ENCODE results near the gene BRCA2.
"Not testable (repeated sequence)": the region's sequence is repeated elsewhere in the genome, so short reads cannot be mapped to it uniquely, and the experiment has no call there.

The BRCA2 gene

GRCh38 chr13:32309312-32310133 lies 5.8 kb upstream of the BRCA2 start:
- in situ Hi-C loops (cut with MboI; ENCODE audit: low sequenced_read_pairs) = no loop called here

DNA sequence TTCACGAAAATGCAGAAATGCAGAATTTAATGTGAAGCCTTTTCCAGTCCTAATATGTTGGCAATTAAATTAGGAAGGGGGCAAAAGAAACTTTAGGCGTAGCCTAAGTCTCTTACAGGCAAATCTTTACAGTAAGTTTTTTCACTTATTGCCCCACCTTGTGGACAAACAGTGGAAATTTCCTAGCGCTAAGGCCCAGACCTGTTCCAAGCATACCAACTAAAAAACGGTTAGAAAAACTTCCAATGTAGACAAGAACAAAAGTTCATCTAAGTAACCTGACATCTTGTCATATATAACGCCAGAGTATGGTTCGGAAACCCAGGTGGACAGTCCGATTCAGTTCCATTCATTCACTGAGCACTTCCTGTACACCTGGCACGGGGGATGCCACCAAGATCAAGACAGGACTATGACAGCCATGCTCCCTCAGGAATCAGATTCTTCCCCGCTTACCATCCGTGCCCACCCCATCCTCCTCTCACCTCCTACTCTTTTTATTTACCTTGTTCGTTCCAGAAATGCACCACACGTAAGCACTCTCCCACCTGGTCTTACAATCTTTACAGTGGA lies 5.1 kb upstream of the BRCA2 start:
- in situ Hi-C loops (cut with MboI; ENCODE audit: low sequenced_read_pairs) = no loop called here

DNA sequence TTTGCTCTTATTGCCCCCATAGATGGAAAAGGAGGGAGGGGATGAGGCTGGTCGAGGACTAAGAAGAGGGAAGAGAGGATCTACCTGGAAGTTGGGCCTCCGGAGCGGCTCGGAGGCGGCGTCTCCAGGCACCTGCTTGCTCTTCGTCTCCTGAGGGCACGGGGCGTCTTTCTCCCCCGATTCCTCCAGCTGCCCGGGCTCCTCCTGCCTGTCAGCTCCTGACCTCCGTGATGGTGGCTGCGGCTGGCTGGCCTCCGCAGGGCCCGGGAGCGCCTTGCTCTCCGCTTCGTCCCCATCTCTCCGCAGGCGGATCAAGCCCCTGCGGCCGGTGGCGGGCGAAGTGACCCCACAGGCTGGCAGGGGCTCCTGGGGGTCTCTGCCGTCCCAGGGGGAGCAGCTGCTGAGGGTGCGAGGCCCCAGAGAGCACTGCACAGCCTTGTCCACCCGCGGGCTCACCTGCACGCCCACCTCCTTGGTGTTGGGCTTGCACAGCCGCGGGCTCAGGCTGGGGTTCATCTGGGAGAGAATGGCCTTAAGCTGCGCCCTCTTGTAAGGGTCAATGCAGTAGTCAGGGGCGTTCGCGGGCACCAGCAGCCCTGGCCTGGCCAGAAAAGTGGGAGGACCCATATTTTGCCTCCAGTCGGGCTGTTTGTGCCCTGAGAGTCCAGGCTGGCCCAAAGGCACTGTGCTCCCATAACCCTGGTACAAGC lies 4.0 kb upstream of the BRCA2 start:
- in situ Hi-C loops (cut with MboI; ENCODE audit: low sequenced_read_pairs) = no loop called here

DNA sequence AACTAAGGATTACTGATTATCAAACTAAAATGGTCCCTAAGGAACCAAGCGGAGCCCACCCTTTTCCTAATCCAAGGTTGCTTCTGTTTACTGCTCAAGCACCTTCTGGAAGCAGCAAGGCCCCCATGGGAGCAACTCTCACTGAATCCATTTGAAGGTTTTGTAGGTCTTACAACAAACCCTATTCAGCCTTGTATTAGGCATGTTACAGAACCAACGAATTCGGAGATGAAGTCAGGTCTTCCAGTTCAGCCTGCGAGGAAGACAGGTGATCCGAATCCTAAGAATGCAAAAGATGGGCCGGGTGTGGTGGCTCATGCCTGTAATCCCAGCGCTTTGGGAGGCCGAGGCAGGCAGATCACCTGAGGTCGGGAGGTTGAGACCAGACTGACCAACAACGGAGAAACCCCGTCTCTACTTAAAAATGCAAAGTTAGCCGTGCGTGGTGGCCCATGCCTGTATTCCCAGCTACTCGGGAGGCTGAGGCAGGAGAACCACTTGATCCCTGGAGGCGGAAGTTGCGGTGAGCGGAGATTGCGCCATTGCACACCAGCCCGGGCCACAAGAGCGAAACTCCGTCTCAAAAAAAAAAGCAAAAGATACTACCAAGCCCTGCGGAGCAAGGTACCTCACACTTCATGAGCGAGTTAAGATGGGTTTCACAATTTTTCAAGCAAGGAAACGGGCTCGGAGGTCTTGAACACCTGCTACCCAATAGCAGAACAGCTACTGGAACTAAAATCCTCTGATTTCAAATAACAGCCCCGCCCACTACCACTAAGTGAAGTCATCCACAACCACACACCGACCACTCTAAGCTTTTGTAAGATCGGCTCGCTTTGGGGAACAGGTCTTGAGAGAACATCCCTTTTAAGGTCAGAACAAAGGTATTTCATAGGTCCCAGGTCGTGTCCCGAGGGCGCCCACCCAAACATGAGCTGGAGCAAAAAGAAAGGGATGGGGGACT lies 754 bp upstream of the BRCA2 start:
- in situ Hi-C loops (cut with MboI; ENCODE audit: low sequenced_read_pairs) = no loop called here

DNA sequence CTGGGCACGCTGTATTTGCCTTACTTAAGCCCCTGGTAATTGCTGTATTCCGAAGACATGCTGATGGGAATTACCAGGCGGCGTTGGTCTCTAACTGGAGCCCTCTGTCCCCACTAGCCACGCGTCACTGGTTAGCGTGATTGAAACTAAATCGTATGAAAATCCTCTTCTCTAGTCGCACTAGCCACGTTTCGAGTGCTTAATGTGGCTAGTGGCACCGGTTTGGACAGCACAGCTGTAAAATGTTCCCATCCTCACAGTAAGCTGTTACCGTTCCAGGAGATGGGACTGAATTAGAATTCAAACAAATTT lies 676 bp downstream of the BRCA2 start:
- in situ Hi-C loops (cut with MboI; ENCODE audit: low sequenced_read_pairs) = no loop called here

DNA sequence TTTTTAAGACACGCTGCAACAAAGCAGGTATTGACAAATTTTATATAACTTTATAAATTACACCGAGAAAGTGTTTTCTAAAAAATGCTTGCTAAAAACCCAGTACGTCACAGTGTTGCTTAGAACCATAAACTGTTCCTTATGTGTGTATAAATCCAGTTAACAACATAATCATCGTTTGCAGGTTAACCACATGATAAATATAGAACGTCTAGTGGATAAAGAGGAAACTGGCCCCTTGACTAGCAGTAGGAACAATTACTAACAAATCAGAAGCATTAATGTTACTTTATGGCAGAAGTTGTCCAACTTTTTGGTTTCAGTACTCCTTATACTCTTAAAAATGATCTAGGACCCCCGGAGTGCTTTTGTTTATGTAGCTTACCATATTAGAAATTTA lies 1.2 kb downstream of the BRCA2 start:
- in situ Hi-C loops (cut with MboI; ENCODE audit: low sequenced_read_pairs) = no loop called here

- in situ Hi-C loops (cut with MboI; ENCODE audit: low sequenced_read_pairs) = no loop called here
Measured at GRCh38 chr13:32317716-32318465, 2.6 kb downstream of the BRCA2 start.

GRCh38 chr13:32320528-32320927 lies 5.2 kb downstream of the BRCA2 start:
- in situ Hi-C loops (cut with MboI; ENCODE audit: low sequenced_read_pairs) = no loop called here

DNA sequence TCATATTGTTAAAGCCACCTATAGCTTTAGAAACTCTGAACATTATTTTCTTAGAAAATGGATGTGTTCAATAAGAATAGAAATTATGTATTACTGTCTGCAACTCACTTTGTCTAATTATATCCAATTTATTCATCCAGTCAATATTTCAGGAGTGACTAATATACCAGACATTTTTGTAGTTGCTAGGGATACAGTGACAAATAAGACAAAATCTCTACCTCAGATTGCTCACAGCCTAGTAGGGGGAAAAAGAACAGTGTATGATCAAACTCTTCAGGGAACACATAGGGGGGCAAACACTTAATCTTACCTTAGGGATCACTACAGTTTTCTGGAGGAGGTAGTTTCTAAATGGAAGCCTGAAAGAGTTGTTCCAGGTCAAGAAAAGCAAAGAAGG lies 8.6 kb downstream of the BRCA2 start:
- in situ Hi-C loops (cut with MboI; ENCODE audit: low sequenced_read_pairs) = no loop called here

DNA sequence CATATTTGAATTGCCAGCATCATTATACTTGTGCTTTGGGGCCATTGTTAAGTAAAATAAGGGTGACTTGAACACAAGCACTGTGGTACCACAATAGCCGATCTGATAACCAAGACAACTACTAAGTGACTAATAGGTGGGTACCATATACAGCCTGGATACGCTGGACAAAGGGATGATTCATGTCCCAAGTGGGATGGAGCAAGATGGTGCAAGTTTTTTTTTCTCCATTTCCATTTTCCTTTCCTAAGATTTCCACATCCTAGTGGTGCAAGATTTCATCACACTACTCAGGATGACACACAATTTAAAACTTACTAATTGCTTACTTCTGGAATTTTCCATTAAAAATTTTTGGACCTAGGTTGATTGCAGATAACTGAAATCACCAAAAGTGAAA lies 15.1 kb downstream of the BRCA2 start:
- in situ Hi-C loops (cut with MboI; ENCODE audit: low sequenced_read_pairs) = no loop called here

- in situ Hi-C loops (cut with MboI; ENCODE audit: low sequenced_read_pairs) = no loop called here
Measured at GRCh38 chr13:32334671-32335070, 19.4 kb downstream of the BRCA2 start.

- in situ Hi-C loops (cut with MboI; ENCODE audit: low sequenced_read_pairs) = no loop called here
Measured at GRCh38 chr13:32340914-32341313, 25.6 kb downstream of the BRCA2 start.

DNA sequence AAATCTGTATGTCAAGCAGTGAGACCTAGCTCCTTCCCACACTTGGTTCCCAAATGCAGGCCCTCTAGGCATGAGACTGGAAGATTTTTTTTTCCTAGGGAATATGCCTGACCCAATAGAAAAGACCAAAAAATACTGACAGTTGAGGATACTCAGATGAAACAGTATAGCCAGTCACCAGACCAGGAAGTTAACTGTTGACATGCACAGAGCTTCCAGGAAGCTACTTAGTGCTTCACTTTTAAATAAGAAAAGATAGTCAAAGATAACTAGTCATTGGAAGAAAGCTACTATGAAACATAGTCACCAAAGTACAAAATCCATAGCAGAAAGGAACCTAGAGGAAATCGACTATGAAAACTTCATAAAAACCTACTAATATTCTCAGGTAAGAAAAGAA lies 32.3 kb downstream of the BRCA2 start:
- in situ Hi-C loops (cut with MboI; ENCODE audit: low sequenced_read_pairs) = no loop called here

- in situ Hi-C loops (cut with MboI; ENCODE audit: low sequenced_read_pairs) = not testable (repeated sequence)
Measured at GRCh38 chr13:32350839-32351441, 35.6 kb downstream of the BRCA2 start.

- in situ Hi-C loops (cut with MboI; ENCODE audit: low sequenced_read_pairs) = no loop called here
Measured at GRCh38 chr13:32354040-32354439, 38.7 kb downstream of the BRCA2 start.

DNA sequence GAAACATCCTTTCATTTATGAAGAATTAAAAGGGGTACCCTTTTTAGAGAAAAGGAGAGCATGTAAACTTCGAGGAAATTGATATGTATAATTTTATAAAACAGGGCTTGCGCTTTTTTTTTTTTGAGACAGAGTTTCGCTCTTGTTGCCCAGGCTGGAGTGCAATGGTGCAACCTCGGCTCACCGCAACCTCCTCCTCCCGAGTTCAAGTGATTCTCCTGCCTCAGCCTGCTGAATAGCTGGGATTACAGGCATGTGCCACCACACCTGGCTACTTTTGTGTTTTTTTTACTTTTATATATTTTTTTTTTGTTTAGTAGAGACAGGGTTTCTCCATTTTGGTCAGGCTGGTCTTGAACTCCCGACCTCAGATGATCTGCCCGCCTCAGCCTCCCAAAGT lies 40.6 kb downstream of the BRCA2 start:
- in situ Hi-C loops (cut with MboI; ENCODE audit: low sequenced_read_pairs) = not testable (repeated sequence)

GRCh38 chr13:32362574-32362973 lies 47.3 kb downstream of the BRCA2 start:
- in situ Hi-C loops (cut with MboI; ENCODE audit: low sequenced_read_pairs) = no loop called here

GRCh38 chr13:32370805-32371204 lies 55.5 kb downstream of the BRCA2 start:
- in situ Hi-C loops (cut with MboI; ENCODE audit: low sequenced_read_pairs) = no loop called here

GRCh38 chr13:32376642-32377415 lies 61.5 kb downstream of the BRCA2 start:
- in situ Hi-C loops (cut with MboI; ENCODE audit: low sequenced_read_pairs) = no loop called here

All from HL-60/S4 treated with retinoic acid at 250 ng/mL for 4 days and 3 days (cell line).